Measurements from ENCODE around the gene ANP32A.

ANP32A gene

GRCh38 chr15:68819495-68820294, 1.0 kb downstream of the ANP32A start:
- DNase-seq (ENCODE audit: low spot score) = peak; percentile 42

DNA sequence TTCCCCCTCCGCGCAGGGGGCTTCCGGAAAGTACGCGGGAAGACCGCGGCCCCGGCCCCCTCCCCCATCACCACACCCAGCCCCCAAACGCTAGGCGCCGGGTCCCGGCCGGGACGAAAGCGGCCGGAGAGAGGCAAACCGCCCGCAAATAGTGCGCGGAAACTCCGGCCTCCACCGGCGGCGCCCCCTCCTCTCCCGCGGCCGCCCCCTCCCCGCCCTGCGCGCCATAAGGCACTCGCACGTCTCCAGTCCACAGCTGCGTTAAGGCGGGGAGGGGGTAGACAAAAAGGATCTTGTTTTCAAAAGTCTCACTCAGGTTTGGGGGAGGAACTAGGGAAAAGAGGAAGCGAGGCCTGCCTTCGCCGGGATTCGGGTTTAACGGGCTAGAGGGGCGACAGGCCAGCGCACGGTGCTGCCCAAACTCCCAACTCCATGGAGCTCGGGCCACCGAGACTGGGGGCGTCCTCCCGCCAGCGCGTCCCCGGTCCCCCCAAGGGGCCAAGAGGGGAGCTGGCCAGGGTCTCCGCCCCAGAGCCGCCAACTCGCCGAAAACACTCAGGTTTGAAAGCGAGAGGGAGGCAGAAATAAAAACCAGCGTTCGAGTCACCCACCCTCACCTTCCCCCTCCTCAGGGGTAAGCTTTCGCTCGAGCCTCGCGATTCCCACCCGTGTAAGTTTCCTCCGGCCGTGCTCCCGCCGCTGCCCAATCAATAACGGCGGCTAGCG, 1.8 kb downstream of the ANP32A start:
- peak; percentile 60 for DNase-seq (ENCODE audit: low spot score)

DNA sequence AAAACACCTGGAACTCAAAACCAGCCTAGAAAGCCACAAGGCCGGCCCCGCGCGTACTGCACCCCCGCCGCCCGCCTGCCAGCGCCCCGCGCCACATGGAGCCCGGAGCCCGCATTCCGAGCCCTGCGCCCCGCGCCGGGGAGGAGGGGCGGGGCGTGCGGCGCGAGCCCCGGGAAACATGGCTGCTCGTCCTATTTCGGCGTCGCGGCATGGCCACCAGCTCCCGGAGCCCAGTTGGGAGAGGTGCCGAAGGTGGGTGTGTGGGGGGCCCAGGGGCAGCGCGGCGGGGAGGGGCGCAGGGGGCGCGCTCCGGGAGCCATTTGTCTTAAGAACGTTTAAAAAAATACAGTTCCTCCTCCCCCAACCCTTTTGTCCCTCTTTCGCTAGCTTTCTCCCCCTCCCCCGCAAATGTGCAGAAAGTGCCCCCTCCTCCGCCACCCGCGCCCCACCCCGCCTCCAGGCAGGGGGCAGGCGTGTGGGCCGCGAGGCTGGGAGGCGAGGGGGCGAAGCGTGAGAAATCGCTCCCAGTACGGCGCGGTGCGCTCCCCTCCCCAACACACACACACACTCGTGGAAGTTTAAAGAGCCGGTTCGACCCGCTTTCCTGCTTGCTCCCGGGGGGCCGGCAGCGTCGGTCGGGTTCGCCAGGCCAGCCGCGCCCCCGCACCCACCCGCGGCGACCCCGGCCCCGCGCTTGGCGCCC, 2.5 kb downstream of the ANP32A start:
- DNase-seq (ENCODE audit: low spot score) = peak; percentile 74

DNA sequence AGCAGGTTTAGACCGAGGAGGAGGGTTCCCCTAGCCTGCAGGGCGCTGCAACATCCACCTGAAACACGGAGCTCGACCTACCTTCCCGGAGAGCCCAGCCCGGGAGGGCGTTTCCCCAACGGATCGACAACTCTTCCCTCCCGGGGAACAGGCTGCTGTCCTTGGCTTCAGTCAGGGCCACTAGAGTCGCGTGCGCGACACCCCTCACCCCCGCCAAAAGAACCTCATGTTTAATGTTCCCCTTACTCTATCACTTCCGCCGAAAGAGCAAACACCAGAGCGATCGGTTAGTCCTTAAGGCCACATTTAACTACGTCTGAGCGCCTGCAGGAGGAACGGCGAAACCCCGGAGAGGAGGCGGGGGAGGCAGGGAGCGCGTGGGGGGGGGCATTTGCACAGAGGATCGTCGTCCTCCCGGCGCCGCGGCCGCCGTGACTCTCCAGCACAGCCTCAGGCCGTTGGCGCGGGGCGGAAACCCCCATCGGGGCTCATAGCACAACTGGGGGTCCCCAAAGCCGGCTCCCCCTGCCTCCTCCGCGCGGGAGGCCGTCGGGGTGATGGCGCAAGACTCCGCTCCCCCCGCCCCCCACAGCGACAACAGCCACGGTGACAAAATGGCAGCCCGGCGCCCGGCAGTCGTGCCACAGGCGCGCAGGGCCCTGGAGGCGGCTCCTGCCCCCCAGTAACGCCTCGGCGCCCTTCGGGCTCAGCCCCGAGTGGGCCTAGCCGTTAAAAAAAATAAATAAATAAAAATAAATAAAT, 3.2 kb downstream of the ANP32A start:
- DNase-seq (ENCODE audit: low spot score) = peak; percentile 69

DNA sequence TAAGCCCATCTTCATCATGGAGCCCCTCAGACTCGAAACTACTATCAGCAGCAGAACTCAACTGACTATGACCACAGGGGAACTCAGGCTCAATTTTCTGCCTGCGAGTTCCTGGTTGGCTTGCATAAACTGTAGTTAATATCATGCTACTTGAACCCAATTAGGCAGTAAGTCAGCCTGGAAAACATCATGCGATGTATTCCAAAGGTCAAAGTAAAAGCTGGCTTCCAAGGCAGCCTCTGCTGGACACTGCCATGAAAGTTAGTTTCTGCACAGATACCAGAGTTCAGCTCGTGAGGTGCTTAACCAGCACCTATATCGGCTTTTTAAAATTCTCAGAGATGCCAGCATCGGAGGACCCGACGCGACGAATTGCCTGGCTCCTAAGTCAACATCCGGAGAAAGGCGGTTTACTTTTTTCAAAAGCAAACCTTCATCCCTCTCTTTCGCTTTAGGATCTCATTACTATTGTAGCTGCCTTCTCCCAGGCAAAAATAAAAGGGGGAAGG, 3.8 kb downstream of the ANP32A start:
- no peak for DNase-seq (ENCODE audit: low spot score)

DNA sequence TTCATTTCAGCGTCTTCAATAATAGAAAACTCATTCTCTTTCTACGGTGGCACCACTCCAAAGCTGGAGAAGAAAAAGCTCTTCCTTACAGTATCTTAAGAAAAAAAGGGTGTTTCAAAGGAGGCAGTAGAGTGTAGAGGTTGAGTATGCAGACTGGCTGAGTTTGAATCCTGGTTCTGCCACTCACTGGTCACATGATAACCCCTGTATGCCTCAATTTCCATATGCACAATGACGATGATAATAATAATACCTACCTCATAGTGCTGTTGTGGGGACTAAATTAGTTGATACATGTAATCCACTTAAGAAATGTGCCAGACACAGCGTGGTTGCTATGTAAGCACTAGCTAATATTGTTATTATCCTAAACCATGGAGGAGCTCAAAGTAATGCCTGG, 4.5 kb downstream of the ANP32A start:
- DNase-seq (ENCODE audit: low spot score) = no peak

- DNase-seq (ENCODE audit: low spot score) = no peak
Observed at GRCh38 chr15:68815598-68815997, 5.1 kb downstream of the ANP32A start.

DNA sequence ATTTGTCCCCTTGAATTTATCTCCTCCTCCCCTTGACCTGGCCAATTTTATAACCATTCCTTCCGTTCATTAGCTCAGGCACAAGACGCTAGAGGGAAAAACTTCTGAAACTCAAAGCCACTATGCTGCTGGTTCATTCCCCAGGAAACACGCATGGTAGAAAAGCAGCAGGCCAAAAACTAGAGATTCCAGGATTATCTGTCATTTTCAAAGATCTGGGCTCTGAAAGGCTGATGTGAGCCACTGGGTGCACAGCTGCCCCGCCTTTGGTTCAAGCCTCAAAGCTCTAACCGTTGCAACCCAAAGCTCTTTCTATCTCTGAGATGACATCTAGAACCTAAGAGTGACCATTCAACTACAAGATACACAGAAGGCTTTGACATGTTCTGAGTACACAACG, 6.1 kb downstream of the ANP32A start:
- DNase-seq (ENCODE audit: low spot score) = no peak

- no peak for DNase-seq (ENCODE audit: low spot score)
Observed at GRCh38 chr15:68812597-68813431, 7.9 kb downstream of the ANP32A start.

DNA sequence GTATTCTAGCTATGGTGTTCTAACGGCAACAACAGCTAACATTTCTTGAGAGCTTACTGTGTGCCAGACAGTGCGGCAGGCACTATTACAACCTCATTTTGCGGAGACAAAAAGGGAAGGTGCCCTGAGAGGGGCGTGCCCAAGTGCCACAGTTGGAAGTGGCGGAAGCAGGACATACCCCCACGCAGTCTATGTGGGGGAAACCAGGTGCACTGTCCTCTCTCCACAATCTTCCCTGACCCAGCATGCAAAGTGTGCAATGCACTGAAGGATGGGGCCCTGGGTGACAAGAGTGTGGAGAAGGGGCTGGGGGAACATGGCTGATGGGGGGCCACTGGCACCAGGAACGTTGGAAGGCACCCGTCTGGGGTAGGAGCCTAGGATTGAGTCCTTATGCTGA, 8.6 kb downstream of the ANP32A start:
- no peak for DNase-seq (ENCODE audit: low spot score)

DNA sequence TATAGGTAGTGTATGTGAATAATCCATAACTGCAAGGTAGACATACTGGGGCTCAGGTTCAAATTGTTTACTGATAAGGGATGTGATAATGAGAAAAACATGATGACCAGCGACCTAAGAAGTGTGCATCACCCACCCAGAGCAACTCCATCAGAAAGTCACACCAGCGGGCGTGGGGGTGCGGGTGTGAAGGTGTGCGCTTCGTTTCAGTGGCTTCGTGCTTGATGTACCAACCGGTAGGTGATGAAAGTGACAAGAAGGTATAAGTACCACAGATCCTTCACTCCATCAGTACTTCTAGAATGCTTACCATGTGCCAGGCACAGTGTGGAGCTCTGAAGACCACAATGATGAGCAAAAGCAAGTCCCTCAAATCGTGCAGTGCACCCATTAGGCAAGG, 11.2 kb downstream of the ANP32A start:
- no peak for DNase-seq (ENCODE audit: low spot score)

DNA sequence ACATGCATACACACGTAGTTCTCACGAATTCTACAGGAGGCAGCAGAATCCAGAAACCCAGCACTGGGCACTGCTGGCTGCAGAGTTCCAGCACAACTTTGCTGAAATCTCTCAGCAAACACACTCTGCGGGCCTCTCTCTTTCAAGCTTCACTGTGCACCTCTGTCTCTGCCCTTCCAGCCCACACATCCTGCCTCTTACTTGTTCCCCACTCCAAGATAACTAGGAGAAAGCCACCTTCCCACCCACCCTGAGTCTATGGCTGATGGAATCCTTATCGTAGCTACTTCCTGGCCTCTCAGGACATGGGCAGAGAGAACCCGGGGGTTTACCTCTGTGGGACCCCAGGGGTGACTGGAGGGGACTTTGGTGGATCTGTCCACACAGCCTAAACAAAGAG, 11.9 kb downstream of the ANP32A start:
- no peak for DNase-seq (ENCODE audit: low spot score)

- no peak for DNase-seq (ENCODE audit: low spot score)
Observed at GRCh38 chr15:68808091-68808490, 12.6 kb downstream of the ANP32A start.

DNA sequence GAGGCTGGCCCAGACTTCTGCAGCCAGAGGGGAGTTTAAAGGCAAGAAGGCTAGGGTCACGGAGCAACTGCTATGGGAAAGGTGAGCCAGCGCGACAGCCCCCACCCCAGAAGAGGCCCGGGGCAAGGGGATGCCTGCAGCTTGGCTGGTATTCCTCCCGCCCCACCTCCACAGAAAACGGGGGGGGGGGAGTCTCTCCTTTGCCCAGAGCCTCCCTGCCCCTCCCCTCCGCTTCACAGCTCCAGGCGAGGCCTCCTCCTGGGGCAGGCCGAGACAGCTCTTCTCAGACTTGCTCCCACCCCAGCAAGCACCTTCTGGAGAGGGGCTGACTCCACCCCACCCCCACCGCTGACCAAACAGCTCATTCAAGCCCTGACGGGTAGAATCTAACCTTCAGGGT, 13.4 kb downstream of the ANP32A start:
- DNase-seq (ENCODE audit: low spot score) = no peak

DNA sequence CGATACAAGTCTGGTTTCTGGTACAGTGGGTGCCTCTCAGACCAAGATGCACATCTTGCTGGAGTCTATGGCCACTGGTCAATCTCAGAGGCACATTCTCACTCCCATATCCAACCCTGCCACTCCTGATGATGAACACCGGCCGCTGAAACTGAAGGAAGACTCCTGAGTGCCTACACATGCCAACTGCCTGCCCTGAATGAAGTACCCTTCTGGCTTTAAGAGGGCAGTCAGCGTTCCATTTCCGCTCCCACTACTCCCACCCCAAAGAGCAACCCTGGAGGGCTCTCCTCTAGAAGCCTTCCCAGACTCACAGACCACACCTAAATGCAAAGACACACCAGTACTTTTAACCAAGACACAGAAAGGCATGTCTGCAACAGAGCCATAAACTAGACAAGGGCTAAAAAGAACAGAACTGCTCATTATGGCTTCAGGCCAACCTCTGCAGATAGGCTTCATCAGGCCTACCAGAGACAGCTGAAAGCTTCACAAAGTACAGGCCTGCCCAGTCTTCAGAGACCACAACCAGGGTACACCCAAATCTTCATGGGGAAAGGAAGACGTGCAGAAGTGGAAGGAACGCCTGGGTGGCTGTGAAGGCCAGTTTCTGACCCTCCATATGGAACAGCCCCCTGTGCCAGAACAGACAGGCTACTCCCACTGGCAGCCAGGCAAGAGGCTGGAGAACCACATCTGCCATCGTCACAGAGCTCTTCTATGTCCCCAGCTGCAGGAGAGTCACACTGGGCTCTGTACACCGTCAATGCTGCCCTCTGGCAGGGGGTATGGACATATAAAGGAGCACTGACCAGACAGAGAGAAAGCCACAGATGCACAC, 14.3 kb downstream of the ANP32A start:
- DNase-seq (ENCODE audit: low spot score) = no peak

GRCh38 chr15:68802373-68802772, 18.3 kb downstream of the ANP32A start:
- DNase-seq (ENCODE audit: low spot score) = no peak

GRCh38 chr15:68801572-68802148, 19.0 kb downstream of the ANP32A start:
- DNase-seq (ENCODE audit: low spot score) = no peak

- no peak for DNase-seq (ENCODE audit: low spot score)
Observed at GRCh38 chr15:68800875-68801274, 19.8 kb downstream of the ANP32A start.

DNA sequence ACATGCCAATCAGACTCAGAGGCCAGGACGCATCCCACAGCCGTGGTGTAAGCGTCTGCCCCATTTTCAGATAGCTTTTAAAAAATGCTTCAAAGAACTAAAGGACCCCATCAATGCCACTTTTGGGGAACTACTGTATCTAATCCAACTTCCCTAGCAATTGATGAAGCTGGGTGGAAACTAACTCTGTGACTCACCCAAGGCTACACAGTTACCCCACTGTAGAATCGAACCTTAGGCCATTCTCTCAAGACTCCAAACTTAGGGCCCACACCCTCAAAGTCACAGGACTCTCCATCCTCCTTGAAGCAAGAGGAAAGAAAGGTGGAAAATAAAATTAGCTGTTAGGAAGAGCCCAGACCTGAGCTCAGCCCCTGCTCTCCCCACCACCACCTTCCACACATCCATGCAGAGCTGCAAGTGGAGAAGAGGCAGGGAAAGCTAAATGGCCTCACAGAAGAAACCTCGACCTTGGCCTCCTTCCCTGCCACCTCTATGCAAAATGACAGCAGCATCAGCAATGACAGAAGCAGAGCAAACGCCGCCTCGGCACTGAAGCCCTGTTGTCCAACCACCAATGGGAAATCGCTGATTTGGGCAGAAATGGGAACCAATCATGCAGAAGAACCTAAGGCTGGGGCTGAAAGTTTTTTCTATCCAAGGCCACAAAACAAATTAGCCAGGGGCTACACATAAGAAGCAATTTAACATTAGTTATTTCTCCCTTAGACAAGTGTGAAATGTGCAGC, 22.2 kb downstream of the ANP32A start:
- no peak for DNase-seq (ENCODE audit: low spot score)
